ENCODE data around the gene RSRC2. TPM values are rescaled to one million over a fixed set of nuclear protein-coding genes. Genes with fewer than 3 reads are reported as not detected.
"Not testable (repeated sequence)": the region's sequence is repeated elsewhere in the genome, so short reads cannot be mapped to it uniquely, and the experiment has no call there.

RSRC2 gene
- total RNA-seq, 2 donors from 2014 or later = 115 to 135 TPM

DNA sequence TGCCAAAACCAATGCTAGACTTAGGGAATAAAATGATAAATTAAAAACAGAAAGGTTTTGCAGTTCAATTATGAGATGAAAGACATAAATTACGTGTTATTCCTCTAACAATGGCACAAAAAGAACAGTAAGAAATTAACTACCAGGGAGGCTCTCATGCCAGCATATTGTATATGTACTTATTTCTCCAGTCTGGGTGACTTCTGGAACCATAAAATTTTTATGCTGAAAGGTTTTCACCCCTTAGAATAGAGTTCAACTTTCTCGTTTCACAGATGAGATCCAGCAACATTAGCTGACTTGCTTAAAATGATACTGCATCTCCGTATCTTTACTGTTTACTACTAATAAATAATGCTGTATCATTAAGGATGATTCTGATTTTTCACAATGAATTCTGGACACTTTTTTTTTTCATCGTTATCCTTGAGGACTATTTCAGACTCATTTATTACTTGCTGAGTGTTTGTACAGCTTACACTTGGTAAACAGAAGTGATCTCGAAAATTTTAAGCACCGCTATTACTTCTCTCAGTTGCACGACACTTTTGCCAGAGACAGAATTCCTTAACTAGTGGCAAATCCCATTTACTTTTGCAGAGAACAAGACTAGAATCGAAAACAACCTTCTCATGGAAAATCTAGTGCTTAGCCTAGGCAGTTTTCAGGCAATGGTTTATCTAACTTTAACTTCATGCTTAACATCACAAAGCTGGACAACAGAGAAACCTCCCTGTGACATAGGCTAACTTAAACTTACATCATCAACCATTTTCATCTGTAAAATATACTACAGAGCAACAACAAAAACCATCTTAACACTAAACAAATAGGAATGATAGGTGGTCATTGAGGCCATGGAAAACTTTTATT, 2.7 kb downstream of the RSRC2 start:
- peak overlapping the region in 1 of 2 donors; percentile 91 for H3K27ac Mint-ChIP-seq
- H3K36me3 Mint-ChIP-seq = peaks cover 10 to 40% of the 10 kb centered on the region in 2 donors

GRCh38 chr12:122523280-122523679, 3.5 kb downstream of the RSRC2 start:
- Mint-ChIP-seq H3K27ac (peak overlapping the region in 1 of 2 donors; percentile 91), H3K9me3 (no peaks in the 10 kb centered on the region), H3K36me3 (peaks cover 15 to 45% of the 10 kb centered on the region in 2 donors)
- DNase-seq (ENCODE audit: low spot score in 2 of 2) (no peak), ATAC-seq (no peak)

More for the DNA sequence above, 2.7 kb downstream of the RSRC2 start:
- DNase-seq (ENCODE audit: low spot score in 2 of 2) (no peak), ATAC-seq (no peak)
- no peaks in the 10 kb centered on the region for H3K9me3 Mint-ChIP-seq

- Mint-ChIP-seq H3K27ac (peak overlapping the region in 1 of 2 donors; percentile 44), H3K9me3 (no peaks in the 10 kb centered on the region), H3K36me3 (peaks cover 30 to 58% of the 10 kb centered on the region in 2 donors)
- no peak for ATAC-seq
- no peak for DNase-seq (ENCODE audit: low spot score in 2 of 2)
Observed at GRCh38 chr12:122520676-122521075, 6.1 kb downstream of the RSRC2 start.

GRCh38 chr12:122519418-122519817, 7.3 kb downstream of the RSRC2 start:
- Mint-ChIP-seq H3K36me3 (peaks cover 35 to 64% of the 10 kb centered on the region in 2 donors), H3K27ac (peak overlapping the region in 1 of 2 donors; percentile 89)

GRCh38 chr12:122518908-122519307, 7.8 kb downstream of the RSRC2 start:
- no peak for DNase-seq (ENCODE audit: low spot score in 2 of 2)
- Mint-ChIP-seq H3K27ac (peak overlapping the region in 1 of 2 donors; percentile 86), H3K36me3 (peaks cover 35 to 64% of the 10 kb centered on the region in 2 donors), H3K9me3 (no peaks in the 10 kb centered on the region)
- no peak for ATAC-seq

More at GRCh38 chr12:122519418-122519817, 7.3 kb downstream of the RSRC2 start:
- ATAC-seq (no peak), DNase-seq (ENCODE audit: low spot score in 2 of 2) (no peak)
- H3K9me3 Mint-ChIP-seq = no peaks in the 10 kb centered on the region

- Mint-ChIP-seq H3K36me3 (peaks cover 35 to 61% of the 10 kb centered on the region in 2 donors), H3K9me3 (no peaks in the 10 kb centered on the region), H3K27ac (peak overlapping the region in 1 of 2 donors; percentile 86)
- peak; percentile 14 to 40 for ATAC-seq
- DNase-seq (ENCODE audit: low spot score in 2 of 2) = no peak
Observed at GRCh38 chr12:122517877-122518276, 8.9 kb downstream of the RSRC2 start.

GRCh38 chr12:122516544-122517361, 10.0 kb downstream of the RSRC2 start:
- ATAC-seq (no peak), DNase-seq (ENCODE audit: low spot score in 2 of 2) (no peak)
- peaks cover 35 to 61% of the 10 kb centered on the region in 2 donors for H3K36me3 Mint-ChIP-seq
- no peaks in the 10 kb centered on the region for H3K9me3 Mint-ChIP-seq
- H3K27ac Mint-ChIP-seq = peak overlapping the region in 1 of 2 donors; percentile 23

DNA sequence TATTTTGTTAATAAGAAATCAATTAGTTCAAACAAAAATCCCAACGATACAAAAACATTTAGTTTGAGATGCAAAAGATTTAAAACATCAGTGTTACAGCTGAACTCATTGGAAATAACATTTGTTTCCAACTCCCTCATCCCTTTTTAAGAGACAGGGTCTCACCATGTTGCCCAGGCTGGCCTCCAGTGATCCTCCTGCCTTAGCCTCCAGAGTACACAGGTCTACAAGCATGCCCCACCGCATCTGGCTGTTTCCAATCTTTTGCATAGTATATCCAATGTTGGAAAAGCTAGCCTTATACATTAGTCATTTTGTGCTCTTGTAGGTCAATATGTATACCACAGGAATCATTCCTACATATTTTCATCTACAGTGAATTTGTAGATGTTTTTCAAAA, 11.5 kb downstream of the RSRC2 start:
- H3K27ac Mint-ChIP-seq = peak overlapping the region in 1 of 2 donors; percentile 17
- no peak for DNase-seq (ENCODE audit: low spot score in 2 of 2)
- H3K36me3 Mint-ChIP-seq = peaks cover 25 to 47% of the 10 kb centered on the region in 2 donors
- H3K9me3 Mint-ChIP-seq = no peaks in the 10 kb centered on the region
- ATAC-seq = no peak

GRCh38 chr12:122513660-122514059, 13.1 kb downstream of the RSRC2 start:
- H3K9me3 Mint-ChIP-seq = no peaks in the 10 kb centered on the region
- DNase-seq (ENCODE audit: low spot score in 2 of 2) (no peak), ATAC-seq (no peak)
- H3K27ac Mint-ChIP-seq = no peak overlapping the region
- peaks cover 21 to 31% of the 10 kb centered on the region in 2 donors for H3K36me3 Mint-ChIP-seq

- H3K27ac Mint-ChIP-seq; ATAC-seq; DNase-seq (ENCODE audit: low spot score in 2 of 2); H3K9me3 Mint-ChIP-seq: not testable (repeated sequence)
- peaks cover 20 to 29% of the 10 kb centered on the region in 2 donors for H3K36me3 Mint-ChIP-seq
Observed at GRCh38 chr12:122513028-122513427, 13.7 kb downstream of the RSRC2 start.

- no peak for DNase-seq (ENCODE audit: low spot score in 2 of 2)
- H3K36me3 Mint-ChIP-seq = peaks cover 5 to 15% of the 10 kb centered on the region in 2 donors
- no peak overlapping the region for H3K27ac Mint-ChIP-seq
- no peaks in the 10 kb centered on the region for H3K9me3 Mint-ChIP-seq
- ATAC-seq = no peak
Observed at GRCh38 chr12:122508163-122508562, 18.6 kb downstream of the RSRC2 start.

DNA sequence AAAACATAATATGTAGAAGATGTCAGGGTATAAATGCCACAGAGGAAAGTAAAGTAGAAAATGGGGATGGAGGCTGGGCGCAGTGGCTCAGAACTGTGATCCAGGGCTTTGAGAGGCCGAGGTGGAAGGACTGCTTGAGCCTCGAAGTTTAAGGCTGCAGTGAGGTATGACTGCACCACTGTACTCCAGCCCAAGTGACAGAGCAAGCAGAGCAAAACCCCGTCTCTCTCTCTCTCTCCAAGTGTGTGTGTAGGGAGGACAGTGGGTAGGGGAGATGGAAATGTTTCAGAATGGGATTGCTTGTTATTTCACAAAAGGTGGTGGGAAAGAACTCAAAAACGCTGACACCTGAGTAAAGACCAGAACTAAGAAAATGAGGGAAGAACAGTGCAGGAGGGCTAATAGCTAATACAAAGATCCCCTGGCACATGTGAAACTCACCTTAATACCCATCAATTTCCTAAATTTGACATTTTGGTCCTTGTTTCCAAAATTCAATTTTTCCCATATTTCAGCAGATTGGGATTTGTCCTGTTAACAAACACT, 20.3 kb downstream of the RSRC2 start:
- ATAC-seq = no peak

GRCh38 chr12:122505419-122506051, 21.2 kb downstream of the RSRC2 start:
- no peaks in the 10 kb centered on the region for H3K9me3 Mint-ChIP-seq
- no peak for ATAC-seq
- DNase-seq (ENCODE audit: low spot score in 2 of 2) = no peak
- peaks cover 12 to 14% of the 10 kb centered on the region in 2 donors for H3K36me3 Mint-ChIP-seq
- no peak overlapping the region for H3K27ac Mint-ChIP-seq

More for the DNA sequence above, 20.3 kb downstream of the RSRC2 start:
- DNase-seq (ENCODE audit: low spot score in 2 of 2) = no peak
- Mint-ChIP-seq H3K27ac (peak overlapping the region in 1 of 2 donors; percentile 12), H3K9me3 (no peaks in the 10 kb centered on the region), H3K36me3 (peaks cover 5 to 14% of the 10 kb centered on the region in 2 donors)

DNA sequence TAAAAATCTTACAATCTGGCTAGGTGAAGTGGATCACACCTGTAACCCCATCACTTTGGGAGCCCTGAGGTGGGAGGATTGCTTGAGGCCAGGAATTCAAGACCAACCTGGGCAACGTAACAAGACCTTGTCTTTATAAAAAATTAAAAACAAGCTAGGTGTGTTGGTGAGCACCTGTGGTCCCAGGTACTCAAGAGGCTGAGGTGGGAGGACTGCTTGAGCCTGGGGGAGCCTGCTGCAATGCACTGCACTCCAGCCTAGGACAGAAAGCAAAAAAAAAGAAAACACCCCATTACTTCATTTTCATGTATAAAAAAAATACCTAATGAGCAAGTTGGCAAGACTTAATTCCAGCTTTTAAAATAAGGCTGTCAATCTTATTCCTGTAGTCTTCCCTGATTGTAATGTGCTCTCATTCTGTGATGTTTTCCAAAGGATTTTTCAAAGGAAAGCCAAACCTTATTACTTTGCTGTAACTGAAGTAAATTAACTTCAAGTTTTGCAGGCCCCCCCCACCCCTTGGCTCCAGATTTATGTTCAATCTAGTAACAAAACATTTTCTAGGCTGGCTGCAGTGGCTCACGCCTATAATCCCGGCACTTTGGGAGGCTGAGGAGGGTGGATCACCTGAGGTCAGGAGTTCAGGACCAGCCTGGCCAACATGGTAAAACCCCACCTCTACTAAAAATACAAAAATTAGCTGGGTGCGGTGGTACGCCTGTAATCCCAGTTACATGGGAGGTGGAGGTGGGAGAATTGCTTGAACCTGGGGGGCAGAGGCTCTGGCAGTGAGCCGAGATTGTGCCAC, 22.7 kb downstream of the RSRC2 start:
- no peak for DNase-seq (ENCODE audit: low spot score in 2 of 2)
- no peaks in the 10 kb centered on the region for H3K9me3 Mint-ChIP-seq
- peak overlapping the region in 1 of 2 donors; percentile 24 for H3K27ac Mint-ChIP-seq
- H3K36me3 Mint-ChIP-seq = peaks cover 23% of the 10 kb centered on the region in 2 donors
- ATAC-seq = no peak

DNA sequence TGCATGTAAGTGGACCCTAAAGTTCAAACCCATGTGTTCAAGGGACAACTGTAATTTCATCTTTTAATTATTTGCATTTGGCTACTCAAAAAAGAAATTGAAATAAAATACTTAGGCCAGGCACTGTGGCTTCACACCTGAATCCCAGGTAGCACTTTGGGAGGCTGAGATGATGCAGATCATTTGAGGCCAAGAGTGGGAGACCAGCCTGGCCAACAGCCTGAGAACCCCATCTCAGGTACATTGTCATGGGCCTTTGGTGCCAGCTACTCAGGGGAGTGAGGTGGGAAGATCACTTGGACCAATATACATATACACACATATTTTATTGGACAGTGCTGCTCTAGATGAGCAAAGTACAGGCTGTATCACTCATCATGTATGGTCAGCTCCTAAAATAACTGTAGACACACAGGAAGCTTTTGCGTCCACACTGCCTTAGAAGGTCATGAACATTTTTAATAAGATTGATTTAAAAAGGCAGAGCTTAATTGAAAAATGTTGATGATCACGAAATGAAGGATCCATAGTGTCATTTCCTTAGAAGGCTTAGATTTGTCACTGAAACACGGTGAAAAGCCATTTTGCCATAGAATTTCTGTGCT, 23.5 kb downstream of the RSRC2 start:
- no peak for DNase-seq (ENCODE audit: low spot score in 2 of 2)
- peaks cover 23 to 29% of the 10 kb centered on the region in 2 donors for H3K36me3 Mint-ChIP-seq
- no peaks in the 10 kb centered on the region for H3K9me3 Mint-ChIP-seq
- peak overlapping the region in 1 of 2 donors; percentile 72 for H3K27ac Mint-ChIP-seq
- ATAC-seq = no peak

Data from activated naive CD4-positive, alpha-beta T cell treated with anti-CD3 and anti-CD28 coated beads, Interleukin-2, amount 50 U/mL, for 72 hours (primary cell).